ENCODE results near the gene ATG10. TPM values are rescaled to one million over a fixed set of nuclear protein-coding genes. Genes with fewer than 3 reads are reported as not detected.

ATG10 gene
- polyA plus RNA-seq, 1 experiment: 1.7 TPM

DNA sequence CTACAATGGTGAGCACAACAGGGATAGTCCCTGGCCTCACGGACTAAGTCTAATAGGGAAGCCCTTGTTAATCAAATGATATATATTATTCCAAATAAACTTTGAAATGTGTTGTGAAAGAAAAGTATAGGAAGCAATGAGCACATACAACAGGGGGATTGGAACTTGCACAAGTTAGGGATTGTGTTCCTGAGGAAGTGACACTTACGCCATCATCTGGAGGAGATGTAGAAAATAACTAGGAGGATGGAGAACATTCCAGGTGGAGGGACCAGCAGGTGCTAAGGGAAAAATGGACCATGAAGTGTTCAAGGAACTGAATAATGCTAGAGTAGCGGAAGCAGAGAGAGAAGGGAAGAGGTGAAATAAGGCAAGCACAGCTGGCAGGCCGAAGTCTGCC, 325.1 kb downstream of the ATG10 start:
- no peaks in the 10 kb centered on the region for H3K27me3 ChIP-seq (ENCODE audit: control insufficient read depth, insufficient read depth, low read length)
- no peak for TF ChIP-seq CTCF (IDR thresholded peaks at IDR 0.05; ENCODE audit: insufficient read depth, low read depth, low read length)
- ChIA-PET POLR2A (no interaction called here), CTCF (interaction anchor here (0.9 kb wide), 1 partner anchor 11 kb away, joined by 3 read pairs; no protein-coding TSS in a partner anchor)
- H3K4me3 ChIP-seq (ENCODE audit: low read depth, low read length): no peak overlapping the region
- no peak for DNase-seq (ENCODE audit: low read depth)
- H3K36me3 ChIP-seq (ENCODE audit: control insufficient read depth, insufficient read depth, low read length): no peaks in the 10 kb centered on the region

GRCh38 chr5:82297711-82298110, 325.9 kb downstream of the ATG10 start:
- no peaks in the 10 kb centered on the region for H3K36me3 ChIP-seq (ENCODE audit: control insufficient read depth, insufficient read depth, low read length)
- TF ChIP-seq CTCF (IDR thresholded peaks at IDR 0.05; ENCODE audit: insufficient read depth, low read depth, low read length): no peak
- DNase-seq (ENCODE audit: low read depth): no peak
- no peaks in the 10 kb centered on the region for H3K27me3 ChIP-seq (ENCODE audit: control insufficient read depth, insufficient read depth, low read length)
- H3K4me3 ChIP-seq (ENCODE audit: low read depth, low read length): no peak overlapping the region
- ChIA-PET POLR2A (no interaction called here), CTCF (interaction anchor here (1.1 to 1.2 kb wide), 2 partner anchors 51 to 54 kb away, joined by 3 read pairs; no protein-coding TSS in a partner anchor)

DNA sequence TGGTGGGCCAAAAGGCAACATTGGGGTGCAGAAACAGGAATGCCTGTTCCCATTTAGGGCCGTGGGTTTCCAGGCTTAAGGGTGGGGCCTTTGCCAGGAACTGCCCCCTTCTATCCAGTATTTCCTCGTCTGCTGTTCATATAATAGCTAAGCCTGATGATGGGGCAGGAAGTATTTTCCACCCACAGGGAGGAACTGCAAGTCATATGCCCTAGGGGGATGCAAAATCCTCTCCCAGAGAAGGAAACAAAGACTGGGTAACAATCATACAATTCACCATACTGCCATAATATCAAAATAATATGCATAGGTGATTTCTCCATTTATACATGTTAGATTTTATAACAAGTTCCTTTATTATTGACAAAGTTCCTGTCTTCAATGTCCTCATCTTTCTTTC, 326.8 kb downstream of the ATG10 start:
- ChIA-PET CTCF (interaction anchor here (0.6 to 1.1 kb wide), 2 partner anchors 53 to 1373 kb away, joined by 3 read pairs; no protein-coding TSS in a partner anchor), POLR2A (no interaction called here)
- no peak for DNase-seq (ENCODE audit: low read depth)
- no peak overlapping the region for H3K4me3 ChIP-seq (ENCODE audit: low read depth, low read length)
- no peaks in the 10 kb centered on the region for H3K27me3 ChIP-seq (ENCODE audit: control insufficient read depth, insufficient read depth, low read length)
- TF ChIP-seq CTCF (IDR thresholded peaks at IDR 0.05; ENCODE audit: insufficient read depth, low read depth, low read length): no peak
- no peaks in the 10 kb centered on the region for H3K36me3 ChIP-seq (ENCODE audit: control insufficient read depth, insufficient read depth, low read length)

- H3K4me3 ChIP-seq (ENCODE audit: low read depth, low read length): no peak overlapping the region
- no peaks in the 10 kb centered on the region for H3K36me3 ChIP-seq (ENCODE audit: control insufficient read depth, insufficient read depth, low read length)
- H3K27me3 ChIP-seq (ENCODE audit: control insufficient read depth, insufficient read depth, low read length): no peaks in the 10 kb centered on the region
- TF ChIP-seq CTCF (IDR thresholded peaks at IDR 0.05; ENCODE audit: insufficient read depth, low read depth, low read length): no peak
- DNase-seq (ENCODE audit: low read depth): no peak
- POLR2A ChIA-PET: no interaction called here
- CTCF ChIA-PET: interaction anchor here (1.2 to 1.7 kb wide), 2 partner anchors 11 to 12 kb away, joined by 5 to 6 read pairs; no protein-coding TSS in a partner anchor
Measured at GRCh38 chr5:82301190-82301589, 329.4 kb downstream of the ATG10 start.

Small RNA genes within 50 kb of the gene (small RNA-seq; reads per million reads assigned to genes)
- gene AC010598.1 (ENCODE audit: insufficient read length, low read depth, low replicate concordance): not detected
- not detected for gene RN7SL378P (ENCODE audit: insufficient read length, low read depth, low replicate concordance)

Other genes starting within 250 kb of the ATG10 start
- gene SSBP2, start 220.9 kb upstream of the ATG10 start, polyA plus RNA-seq (2011; rRNA removed): 68.8 and 69.2 TPM in 2 replicates

Measured in BJ (cell line).